Smooth muscle cell (in vitro differentiated cells): ENCODE measurements around the gene B4GALNT3. TPM values are rescaled to one million over a fixed set of nuclear protein-coding genes. Genes with fewer than 3 reads are reported as not detected.

Experiments
- DNase-seq: peaks from one replicate; lab custom pipeline; 2025; ENCODE audit not compliant: unreplicated experiment; lab: John Stamatoyannopoulos, UW
- H2AFZ ChIP-seq: fragments of 200-600 bp; sonication (generic); 2 replicates; pipeline ENCODE4 v1.6.0; 2016; ENCODE audit warnings: antibody characterized with exemption, low read depth, mild to moderate bottlenecking
- H3F3A ChIP-seq: fragments of 200-600 bp; sonication (generic); 2 replicates; pipeline ENCODE4 v1.6.0; 2017; ENCODE audit warnings: antibody characterized with exemption, low read depth
- H3K27ac ChIP-seq: fragments of 200-600 bp; sonication (generic); 2 replicates; pipeline ENCODE4 v1.5.1; 2016; ENCODE audit warnings: low read depth, mild to moderate bottlenecking
- H3K27me3 ChIP-seq: fragments of 200-600 bp; sonication (generic); 2 replicates; pipeline ENCODE4 v1.6.1; 2016; ENCODE audit warnings: low read depth, mild to moderate bottlenecking
- H3K36me3 ChIP-seq: fragments of 200-600 bp; sonication (generic); 2 replicates; pipeline ENCODE4 v1.5.1; 2016; ENCODE audit warnings: low read depth
- H3K4me1 ChIP-seq: fragments of 200-600 bp; sonication (generic); 2 replicates; pipeline ENCODE4 v1.5.1; 2016; ENCODE audit warnings: low read depth
- H3K4me2 ChIP-seq: fragments of 200-600 bp; sonication (generic); 2 replicates; pipeline ENCODE4 v1.6.0; 2016; ENCODE audit warnings: mild to moderate bottlenecking
- H3K4me3 ChIP-seq: fragments of 200-600 bp; sonication (generic); 2 replicates; pipeline ENCODE4 v1.5.1; 2016; ENCODE audit warnings: mild to moderate bottlenecking
- H3K79me2 ChIP-seq: fragments of 200-600 bp; sonication (generic); 2 replicates; pipeline ENCODE4 v1.6.0; 2016; ENCODE audit warnings: low read depth, mild to moderate bottlenecking
- H3K9ac ChIP-seq: fragments of 200-600 bp; sonication (generic); 2 replicates; pipeline ENCODE4 v1.6.0; 2016; ENCODE audit warnings: low read depth
- H3K9me3 ChIP-seq: fragments of 200-600 bp; sonication (generic); replicated peaks from 2 replicates; pipeline ENCODE4 v1.5.1; 2016; ENCODE audit warnings: low read depth
- H4K20me1 ChIP-seq: fragments of 200-600 bp; sonication (generic); 2 replicates; pipeline ENCODE4 v1.6.0; 2016; ENCODE audit warnings: low read depth
- WGBS: methylation state at CpG from one replicate; pipeline ENCODE4 v1.1.7; 2016; ENCODE audit warnings: low lambda C conversion rate; 5-methylcytosine and 5-hydroxymethylcytosine counted together
- polyA plus RNA-seq: library from polyadenylated mRNA; unstranded; fragments of >200 nt; fragmentation: Nextera tagmentation; extraction: Ambion mirVana; gene quantifications from 2 replicates; pipeline ENCODE4 v1.2.1, GENCODE V29; 2016
- total RNA-seq: library from RNA; depleted of rRNA; stranded (reverse); fragments of >200 nt; gene quantifications from 2 replicates; pipeline ENCODE4 v1.2.3, GENCODE V29; 2014
- TF ChIP-seq, protein P1 (sequence below): fragments of 200-600 bp; sonication (generic); IDR thresholded peaks from 2 replicates; pipeline ENCODE4 v1.5.1; 2017; ENCODE audit warnings: borderline replicate concordance, mild to moderate bottlenecking, antibody characterized with exemption; ENCODE audit not compliant: insufficient read depth, poor library complexity, severe bottlenecking

The B4GALNT3 gene
- total and polyA plus RNA-seq, 2 experiments from 2014 or later, result 5.1 to 5.7 TPM

DNA sequence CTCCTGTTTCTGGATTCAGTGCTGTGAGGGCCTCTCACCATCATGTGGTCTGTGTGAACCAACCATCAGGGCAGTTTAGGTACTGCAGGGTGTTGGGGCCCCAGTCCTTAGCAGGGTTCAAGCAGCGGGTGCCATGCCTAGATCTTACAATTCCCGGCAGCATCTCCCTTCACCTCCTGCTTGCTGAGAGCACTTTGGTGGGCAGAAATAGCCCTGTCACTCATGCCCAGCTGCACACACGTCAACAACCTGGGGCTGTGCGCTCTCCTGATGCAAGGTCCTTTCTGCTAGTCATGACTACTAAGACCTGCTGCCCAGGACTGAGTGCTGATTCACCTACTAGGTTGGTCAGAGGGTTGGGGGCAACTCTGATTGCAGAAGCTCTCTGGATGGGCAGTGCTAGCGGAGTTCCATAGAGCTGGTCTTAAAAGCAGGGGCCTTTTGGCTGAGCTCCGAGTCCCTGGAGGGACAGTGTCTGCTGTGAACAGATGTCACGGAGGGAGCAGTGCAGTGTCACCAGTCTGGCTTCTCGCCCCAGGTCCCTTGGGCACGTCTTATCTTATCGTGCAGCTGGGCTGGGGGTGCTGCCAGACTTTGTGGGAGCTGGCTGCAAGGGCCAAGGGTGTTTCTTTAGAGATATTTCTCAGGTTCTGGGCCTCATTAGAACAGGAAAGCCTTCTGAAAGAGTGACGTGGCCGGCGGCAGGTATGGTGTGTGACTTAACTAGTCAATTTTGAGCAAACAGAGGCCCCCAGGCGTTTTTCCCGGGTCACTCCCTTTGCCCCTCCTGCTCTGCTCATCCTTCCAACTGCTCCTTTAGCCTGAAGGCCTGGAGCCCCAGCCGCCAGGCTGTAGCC lies 131.7 kb downstream of the B4GALNT3 start:
- H3F3A ChIP-seq, result no peaks in the 10 kb centered on the region
- no peaks in the 10 kb centered on the region for H3K27me3 ChIP-seq
- no peak overlapping the region for H3K27ac ChIP-seq
- TF ChIP-seq, protein P1, sequence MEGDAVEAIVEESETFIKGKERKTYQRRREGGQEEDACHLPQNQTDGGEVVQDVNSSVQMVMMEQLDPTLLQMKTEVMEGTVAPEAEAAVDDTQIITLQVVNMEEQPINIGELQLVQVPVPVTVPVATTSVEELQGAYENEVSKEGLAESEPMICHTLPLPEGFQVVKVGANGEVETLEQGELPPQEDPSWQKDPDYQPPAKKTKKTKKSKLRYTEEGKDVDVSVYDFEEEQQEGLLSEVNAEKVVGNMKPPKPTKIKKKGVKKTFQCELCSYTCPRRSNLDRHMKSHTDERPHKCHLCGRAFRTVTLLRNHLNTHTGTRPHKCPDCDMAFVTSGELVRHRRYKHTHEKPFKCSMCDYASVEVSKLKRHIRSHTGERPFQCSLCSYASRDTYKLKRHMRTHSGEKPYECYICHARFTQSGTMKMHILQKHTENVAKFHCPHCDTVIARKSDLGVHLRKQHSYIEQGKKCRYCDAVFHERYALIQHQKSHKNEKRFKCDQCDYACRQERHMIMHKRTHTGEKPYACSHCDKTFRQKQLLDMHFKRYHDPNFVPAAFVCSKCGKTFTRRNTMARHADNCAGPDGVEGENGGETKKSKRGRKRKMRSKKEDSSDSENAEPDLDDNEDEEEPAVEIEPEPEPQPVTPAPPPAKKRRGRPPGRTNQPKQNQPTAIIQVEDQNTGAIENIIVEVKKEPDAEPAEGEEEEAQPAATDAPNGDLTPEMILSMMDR, result no peak
- H4K20me1 ChIP-seq, result no peaks in the 10 kb centered on the region
- H3K79me2 ChIP-seq, result no peaks in the 10 kb centered on the region
- H3K4me2 ChIP-seq, result no peak overlapping the region
- H3K36me3 ChIP-seq, result no peaks in the 10 kb centered on the region
- DNase-seq, result no peak
- WGBS, result 70% methylated on average over 16 of the region's 16 CpGs
- H3K9ac ChIP-seq, result no peak overlapping the region
- no peaks in the 10 kb centered on the region for H3K4me1 ChIP-seq
- no peaks in the 10 kb centered on the region for H3K9me3 ChIP-seq
- H3K4me3 ChIP-seq, result no peak overlapping the region
- H2AFZ ChIP-seq, result no peak overlapping the region

DNA sequence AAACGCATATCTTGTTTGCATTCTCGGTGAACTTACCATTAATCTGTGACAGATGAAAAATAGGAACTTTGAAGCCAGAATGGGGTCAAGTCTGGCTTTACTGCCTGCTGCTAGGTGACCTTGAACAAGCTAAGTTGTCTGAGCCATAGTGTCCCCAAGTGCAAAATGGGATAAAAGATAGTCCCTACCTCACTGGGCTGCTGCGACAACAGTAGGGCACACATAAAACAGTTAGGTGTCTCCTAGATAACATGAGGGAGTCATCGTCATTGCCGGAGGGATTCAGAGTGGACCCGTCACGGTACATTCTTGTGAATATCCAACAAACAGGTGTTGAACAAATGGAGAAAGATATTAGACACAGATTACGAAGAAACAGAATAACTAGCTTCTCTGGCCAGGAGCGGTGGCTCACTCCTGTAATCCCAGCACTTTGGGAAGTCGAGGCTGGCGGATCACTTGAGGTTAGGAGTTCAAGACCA lies 132.3 kb downstream of the B4GALNT3 start:
- no peaks in the 10 kb centered on the region for H3K79me2 ChIP-seq
- no peak overlapping the region for H3K4me3 ChIP-seq
- no peak overlapping the region for H3K4me2 ChIP-seq
- no peaks in the 10 kb centered on the region for H3K27me3 ChIP-seq
- no peak overlapping the region for H2AFZ ChIP-seq
- H3K9me3 ChIP-seq, result no peaks in the 10 kb centered on the region
- H3K9ac ChIP-seq, result no peak overlapping the region
- no peaks in the 10 kb centered on the region for H4K20me1 ChIP-seq
- H3F3A ChIP-seq, result no peaks in the 10 kb centered on the region
- no peak overlapping the region for H3K27ac ChIP-seq
- H3K4me1 ChIP-seq, result no peaks in the 10 kb centered on the region
- no peak for DNase-seq
- 90% methylated on average over 11 of the region's 11 CpGs for WGBS
- TF ChIP-seq, protein P1, result no peak
- no peaks in the 10 kb centered on the region for H3K36me3 ChIP-seq

DNA sequence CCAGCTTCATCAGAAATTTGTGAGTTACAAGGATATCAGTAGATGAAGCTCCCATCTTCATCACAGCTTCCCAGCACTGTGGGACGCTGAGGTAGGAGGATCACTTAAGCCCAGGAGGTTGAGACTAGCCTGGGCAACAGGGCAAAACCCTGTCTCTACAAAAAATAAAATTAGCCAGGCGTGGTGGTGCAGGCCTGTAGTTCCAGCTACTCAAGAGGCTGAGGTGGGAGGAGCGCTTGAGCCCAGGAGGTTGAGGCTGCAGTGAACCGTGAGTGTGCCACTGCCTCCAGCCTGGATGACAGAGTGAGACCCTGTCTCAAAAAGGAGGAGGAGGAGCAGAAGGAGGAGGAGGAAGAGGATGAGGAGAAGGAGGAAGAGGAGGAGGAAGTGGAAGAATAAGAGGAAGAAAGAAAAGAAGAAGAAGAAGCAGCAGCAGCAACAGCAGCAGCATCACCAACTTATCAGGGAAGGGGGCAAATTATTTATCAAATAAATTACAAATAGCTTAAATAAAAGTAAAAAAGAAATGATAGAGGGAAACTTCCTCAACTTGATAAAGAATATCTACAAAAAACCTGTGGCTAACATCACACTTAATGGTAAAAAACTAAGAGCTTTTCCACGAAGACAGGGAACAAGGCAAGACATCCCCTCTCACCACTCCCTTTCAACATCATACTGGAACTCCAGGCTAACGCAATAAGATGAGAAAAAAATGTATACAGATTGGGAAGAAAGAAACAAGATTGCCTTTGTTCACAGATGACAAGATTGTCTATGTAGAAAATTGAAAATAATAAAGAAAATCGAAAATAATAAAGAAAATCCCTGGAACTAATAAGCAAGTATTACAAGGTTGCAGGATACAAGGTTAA lies 133.9 kb downstream of the B4GALNT3 start:
- H3K4me2 ChIP-seq, result no peak overlapping the region
- 83% methylated on average over 7 of the region's 7 CpGs for WGBS
- H3F3A ChIP-seq, result no peaks in the 10 kb centered on the region
- H3K79me2 ChIP-seq, result no peaks in the 10 kb centered on the region
- no peak overlapping the region for H3K9ac ChIP-seq
- DNase-seq, result no peak
- TF ChIP-seq, protein P1, result no peak
- H4K20me1 ChIP-seq, result no peaks in the 10 kb centered on the region
- H3K4me1 ChIP-seq, result no peaks in the 10 kb centered on the region
- no peaks in the 10 kb centered on the region for H3K36me3 ChIP-seq
- no peaks in the 10 kb centered on the region for H3K27me3 ChIP-seq
- H2AFZ ChIP-seq, result no peak overlapping the region
- H3K27ac ChIP-seq, result no peak overlapping the region
- no peak overlapping the region for H3K4me3 ChIP-seq
- H3K9me3 ChIP-seq, result no peaks in the 10 kb centered on the region
